ENCODE data around the gene ARMC9.

DNA sequence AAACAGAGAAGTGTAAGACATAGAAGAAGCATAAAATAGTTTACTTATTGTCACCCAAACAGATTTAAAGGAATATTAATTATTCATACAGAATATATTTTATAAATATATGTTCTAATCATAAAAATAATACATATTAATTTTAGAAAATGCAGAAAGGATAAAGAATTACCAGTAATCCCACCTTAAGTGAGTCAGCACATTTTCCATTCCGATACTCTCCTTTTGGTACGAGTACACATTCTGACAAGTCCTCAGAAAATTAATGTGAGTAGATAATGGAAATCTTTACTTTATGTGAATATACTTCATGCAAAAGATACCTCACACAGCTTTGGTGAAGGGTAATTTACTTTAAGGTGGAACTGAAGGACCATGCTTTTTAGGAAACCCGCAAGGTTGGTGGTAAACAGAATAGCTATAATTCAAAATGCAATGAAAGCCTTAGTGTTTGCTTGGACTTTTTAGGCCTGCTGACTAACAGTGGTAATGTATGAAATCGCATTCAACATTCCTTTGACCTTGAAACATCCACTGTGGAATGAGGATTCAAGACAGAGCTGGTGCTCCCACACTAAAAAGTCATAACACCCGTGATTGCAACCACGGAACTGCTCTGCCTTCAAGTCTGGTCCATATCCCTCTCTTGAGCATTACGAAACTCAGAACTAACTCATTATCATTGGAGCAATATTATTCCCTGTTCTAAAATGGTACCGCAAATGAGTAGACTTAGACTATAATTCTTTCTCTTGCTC lies 45.5 kb upstream of the ARMC9 start:
- TF ChIP-seq, protein P1, sequence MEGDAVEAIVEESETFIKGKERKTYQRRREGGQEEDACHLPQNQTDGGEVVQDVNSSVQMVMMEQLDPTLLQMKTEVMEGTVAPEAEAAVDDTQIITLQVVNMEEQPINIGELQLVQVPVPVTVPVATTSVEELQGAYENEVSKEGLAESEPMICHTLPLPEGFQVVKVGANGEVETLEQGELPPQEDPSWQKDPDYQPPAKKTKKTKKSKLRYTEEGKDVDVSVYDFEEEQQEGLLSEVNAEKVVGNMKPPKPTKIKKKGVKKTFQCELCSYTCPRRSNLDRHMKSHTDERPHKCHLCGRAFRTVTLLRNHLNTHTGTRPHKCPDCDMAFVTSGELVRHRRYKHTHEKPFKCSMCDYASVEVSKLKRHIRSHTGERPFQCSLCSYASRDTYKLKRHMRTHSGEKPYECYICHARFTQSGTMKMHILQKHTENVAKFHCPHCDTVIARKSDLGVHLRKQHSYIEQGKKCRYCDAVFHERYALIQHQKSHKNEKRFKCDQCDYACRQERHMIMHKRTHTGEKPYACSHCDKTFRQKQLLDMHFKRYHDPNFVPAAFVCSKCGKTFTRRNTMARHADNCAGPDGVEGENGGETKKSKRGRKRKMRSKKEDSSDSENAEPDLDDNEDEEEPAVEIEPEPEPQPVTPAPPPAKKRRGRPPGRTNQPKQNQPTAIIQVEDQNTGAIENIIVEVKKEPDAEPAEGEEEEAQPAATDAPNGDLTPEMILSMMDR (IDR thresholded peaks at IDR 0.05 in 4 of 5, conservative IDR thresholded peaks at IDR 0.05 in 1 of 5): no peak
- no peak for TF ChIP-seq POLR2A (IDR thresholded peaks at IDR 0.05)

Measured in gastrocnemius medialis (tissue), 4 donors.